ENCODE measurements around the gene S100A7. TPM values are rescaled to one million over a fixed set of nuclear protein-coding genes. Genes with fewer than 3 reads are reported as not detected.

S100A7 gene
- total and polyA plus RNA-seq, 2 of the 8 experiments (the other 6 are each of a cell fraction or from before 2014, with no cell fraction given) = not detected

DNA sequence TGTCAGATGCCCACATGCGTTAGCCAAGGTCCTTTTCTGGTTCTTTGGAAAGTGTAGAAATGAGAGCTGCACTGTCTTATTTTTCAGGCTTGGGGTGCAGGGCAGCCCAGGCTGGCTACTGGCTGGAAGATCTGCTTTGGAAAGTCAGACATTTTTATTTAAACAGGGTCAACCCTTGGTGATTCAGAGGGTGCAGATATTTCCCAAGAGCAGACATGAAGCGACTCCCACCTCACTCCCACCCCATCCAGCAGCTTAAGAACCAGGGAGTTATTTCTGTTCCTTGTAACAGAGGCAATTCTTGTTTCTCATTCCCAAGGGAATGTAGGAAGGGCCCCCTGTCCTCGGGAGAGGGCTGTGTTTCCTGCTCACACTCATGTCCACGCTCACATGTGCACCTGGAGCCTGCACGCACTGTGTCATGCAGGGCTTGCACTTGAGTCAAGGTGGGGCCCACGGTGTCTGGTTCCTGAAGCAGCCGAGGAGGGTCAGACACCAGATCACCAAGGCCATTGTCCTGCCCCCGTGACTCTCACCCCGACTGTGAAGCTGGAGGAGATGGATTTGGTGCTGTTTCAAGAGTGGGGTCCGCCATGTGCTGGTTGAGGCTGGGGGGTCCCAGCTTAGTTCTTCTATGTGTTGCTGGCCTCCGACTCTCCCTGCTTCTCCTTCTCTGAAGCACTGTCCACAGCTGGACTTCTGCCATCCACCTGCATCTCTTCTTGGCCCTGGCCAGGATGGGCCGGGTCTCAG lies 43.1 kb downstream of the S100A7 start (continued):
- TF ChIP-seq, protein P1, sequence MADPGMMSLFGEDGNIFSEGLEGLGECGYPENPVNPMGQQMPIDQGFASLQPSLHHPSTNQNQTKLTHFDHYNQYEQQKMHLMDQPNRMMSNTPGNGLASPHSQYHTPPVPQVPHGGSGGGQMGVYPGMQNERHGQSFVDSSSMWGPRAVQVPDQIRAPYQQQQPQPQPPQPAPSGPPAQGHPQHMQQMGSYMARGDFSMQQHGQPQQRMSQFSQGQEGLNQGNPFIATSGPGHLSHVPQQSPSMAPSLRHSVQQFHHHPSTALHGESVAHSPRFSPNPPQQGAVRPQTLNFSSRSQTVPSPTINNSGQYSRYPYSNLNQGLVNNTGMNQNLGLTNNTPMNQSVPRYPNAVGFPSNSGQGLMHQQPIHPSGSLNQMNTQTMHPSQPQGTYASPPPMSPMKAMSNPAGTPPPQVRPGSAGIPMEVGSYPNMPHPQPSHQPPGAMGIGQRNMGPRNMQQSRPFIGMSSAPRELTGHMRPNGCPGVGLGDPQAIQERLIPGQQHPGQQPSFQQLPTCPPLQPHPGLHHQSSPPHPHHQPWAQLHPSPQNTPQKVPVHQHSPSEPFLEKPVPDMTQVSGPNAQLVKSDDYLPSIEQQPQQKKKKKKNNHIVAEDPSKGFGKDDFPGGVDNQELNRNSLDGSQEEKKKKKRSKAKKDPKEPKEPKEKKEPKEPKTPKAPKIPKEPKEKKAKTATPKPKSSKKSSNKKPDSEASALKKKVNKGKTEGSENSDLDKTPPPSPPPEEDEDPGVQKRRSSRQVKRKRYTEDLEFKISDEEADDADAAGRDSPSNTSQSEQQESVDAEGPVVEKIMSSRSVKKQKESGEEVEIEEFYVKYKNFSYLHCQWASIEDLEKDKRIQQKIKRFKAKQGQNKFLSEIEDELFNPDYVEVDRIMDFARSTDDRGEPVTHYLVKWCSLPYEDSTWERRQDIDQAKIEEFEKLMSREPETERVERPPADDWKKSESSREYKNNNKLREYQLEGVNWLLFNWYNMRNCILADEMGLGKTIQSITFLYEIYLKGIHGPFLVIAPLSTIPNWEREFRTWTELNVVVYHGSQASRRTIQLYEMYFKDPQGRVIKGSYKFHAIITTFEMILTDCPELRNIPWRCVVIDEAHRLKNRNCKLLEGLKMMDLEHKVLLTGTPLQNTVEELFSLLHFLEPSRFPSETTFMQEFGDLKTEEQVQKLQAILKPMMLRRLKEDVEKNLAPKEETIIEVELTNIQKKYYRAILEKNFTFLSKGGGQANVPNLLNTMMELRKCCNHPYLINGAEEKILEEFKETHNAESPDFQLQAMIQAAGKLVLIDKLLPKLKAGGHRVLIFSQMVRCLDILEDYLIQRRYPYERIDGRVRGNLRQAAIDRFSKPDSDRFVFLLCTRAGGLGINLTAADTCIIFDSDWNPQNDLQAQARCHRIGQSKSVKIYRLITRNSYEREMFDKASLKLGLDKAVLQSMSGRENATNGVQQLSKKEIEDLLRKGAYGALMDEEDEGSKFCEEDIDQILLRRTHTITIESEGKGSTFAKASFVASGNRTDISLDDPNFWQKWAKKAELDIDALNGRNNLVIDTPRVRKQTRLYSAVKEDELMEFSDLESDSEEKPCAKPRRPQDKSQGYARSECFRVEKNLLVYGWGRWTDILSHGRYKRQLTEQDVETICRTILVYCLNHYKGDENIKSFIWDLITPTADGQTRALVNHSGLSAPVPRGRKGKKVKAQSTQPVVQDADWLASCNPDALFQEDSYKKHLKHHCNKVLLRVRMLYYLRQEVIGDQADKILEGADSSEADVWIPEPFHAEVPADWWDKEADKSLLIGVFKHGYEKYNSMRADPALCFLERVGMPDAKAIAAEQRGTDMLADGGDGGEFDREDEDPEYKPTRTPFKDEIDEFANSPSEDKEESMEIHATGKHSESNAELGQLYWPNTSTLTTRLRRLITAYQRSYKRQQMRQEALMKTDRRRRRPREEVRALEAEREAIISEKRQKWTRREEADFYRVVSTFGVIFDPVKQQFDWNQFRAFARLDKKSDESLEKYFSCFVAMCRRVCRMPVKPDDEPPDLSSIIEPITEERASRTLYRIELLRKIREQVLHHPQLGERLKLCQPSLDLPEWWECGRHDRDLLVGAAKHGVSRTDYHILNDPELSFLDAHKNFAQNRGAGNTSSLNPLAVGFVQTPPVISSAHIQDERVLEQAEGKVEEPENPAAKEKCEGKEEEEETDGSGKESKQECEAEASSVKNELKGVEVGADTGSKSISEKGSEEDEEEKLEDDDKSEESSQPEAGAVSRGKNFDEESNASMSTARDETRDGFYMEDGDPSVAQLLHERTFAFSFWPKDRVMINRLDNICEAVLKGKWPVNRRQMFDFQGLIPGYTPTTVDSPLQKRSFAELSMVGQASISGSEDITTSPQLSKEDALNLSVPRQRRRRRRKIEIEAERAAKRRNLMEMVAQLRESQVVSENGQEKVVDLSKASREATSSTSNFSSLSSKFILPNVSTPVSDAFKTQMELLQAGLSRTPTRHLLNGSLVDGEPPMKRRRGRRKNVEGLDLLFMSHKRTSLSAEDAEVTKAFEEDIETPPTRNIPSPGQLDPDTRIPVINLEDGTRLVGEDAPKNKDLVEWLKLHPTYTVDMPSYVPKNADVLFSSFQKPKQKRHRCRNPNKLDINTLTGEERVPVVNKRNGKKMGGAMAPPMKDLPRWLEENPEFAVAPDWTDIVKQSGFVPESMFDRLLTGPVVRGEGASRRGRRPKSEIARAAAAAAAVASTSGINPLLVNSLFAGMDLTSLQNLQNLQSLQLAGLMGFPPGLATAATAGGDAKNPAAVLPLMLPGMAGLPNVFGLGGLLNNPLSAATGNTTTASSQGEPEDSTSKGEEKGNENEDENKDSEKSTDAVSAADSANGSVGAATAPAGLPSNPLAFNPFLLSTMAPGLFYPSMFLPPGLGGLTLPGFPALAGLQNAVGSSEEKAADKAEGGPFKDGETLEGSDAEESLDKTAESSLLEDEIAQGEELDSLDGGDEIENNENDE (IDR thresholded peaks at IDR 0.05; ENCODE audit: insufficient replicate concordance, low read length) = no peak
- no peak for TF ChIP-seq CREB1 (IDR thresholded peaks at IDR 0.05)
- TF ChIP-seq, protein P2, sequence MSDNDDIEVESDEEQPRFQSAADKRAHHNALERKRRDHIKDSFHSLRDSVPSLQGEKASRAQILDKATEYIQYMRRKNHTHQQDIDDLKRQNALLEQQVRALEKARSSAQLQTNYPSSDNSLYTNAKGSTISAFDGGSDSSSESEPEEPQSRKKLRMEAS (IDR thresholded peaks at IDR 0.05) = no peak
- TF ChIP-seq, protein P3, sequence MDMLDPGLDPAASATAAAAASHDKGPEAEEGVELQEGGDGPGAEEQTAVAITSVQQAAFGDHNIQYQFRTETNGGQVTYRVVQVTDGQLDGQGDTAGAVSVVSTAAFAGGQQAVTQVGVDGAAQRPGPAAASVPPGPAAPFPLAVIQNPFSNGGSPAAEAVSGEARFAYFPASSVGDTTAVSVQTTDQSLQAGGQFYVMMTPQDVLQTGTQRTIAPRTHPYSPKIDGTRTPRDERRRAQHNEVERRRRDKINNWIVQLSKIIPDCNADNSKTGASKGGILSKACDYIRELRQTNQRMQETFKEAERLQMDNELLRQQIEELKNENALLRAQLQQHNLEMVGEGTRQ (IDR thresholded peaks at IDR 0.05; ENCODE audit: low read length) = no peak
- no peak for TF ChIP-seq CTBP2 (IDR thresholded peaks at IDR 0.05; ENCODE audit: borderline replicate concordance, insufficient read depth, insufficient read length, low read length)
- no peak for TF ChIP-seq JUND (IDR thresholded peaks at IDR 0.05; ENCODE audit: low read length)
- no peak for TF ChIP-seq POU5F1 (IDR thresholded peaks at IDR 0.05; ENCODE audit: low read depth, low read length)
- no peak for TF ChIP-seq KDM5A (IDR thresholded peaks at IDR 0.05; ENCODE audit: low read length)
- TF ChIP-seq TCF12 (IDR thresholded peaks at IDR 0.05; ENCODE audit: low read depth, low read length) = no peak
- TF ChIP-seq YY1 (IDR thresholded peaks at IDR 0.05; ENCODE audit: low read depth, low read length) = no peak

Measured in H1 (cell line).